ENCODE results near the gene TEAD1.

GRCh38 chr11:12815931-12816494, 141.8 kb downstream of the TEAD1 start:
- TF ChIP-seq CTCF (conservative IDR thresholded peaks at IDR 0.05 in 1 of 2, IDR thresholded peaks at IDR 0.05 in 1 of 2; ENCODE audit: low read depth in 1 of 2, low read length in 2 of 2) (no peak), EZH2 (IDR thresholded peaks at IDR 0.05; ENCODE audit: low read length, missing control alignments) (no peak)

Measured in fibroblast of lung (primary cell).